ENCODE results near the gene HTT. TPM values are rescaled to one million over a fixed set of nuclear protein-coding genes. Genes with fewer than 3 reads are reported as not detected.

Gene HTT
- total RNA-seq, 1 donor from 2014 or later, result 20.0 TPM

DNA sequence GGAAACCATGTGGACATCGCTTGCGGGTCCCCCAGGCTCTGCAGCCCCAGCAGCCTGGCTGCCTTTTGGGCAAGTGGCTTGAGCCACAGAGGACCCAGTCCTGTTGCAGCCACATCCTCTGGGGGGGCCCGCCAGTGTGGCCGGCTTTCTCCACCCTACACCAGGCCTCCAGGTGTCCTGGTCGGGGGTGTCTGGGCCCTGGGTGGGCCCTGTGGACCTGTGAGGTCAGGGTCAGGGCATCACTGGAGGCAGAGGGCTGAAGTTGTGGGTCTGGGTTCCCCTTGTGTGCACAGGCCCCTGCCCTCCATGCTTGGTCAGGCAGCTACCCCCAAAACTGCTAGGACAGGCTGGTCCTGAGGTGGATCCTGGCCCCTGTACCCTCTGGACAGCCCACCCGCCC, 171.2 kb downstream of the HTT start:
- H3K36me3 ChIP-seq, result peaks cover 13% of the 10 kb centered on the region
- H3K4me3 ChIP-seq, result no peak overlapping the region
- TF ChIP-seq, protein P1, sequence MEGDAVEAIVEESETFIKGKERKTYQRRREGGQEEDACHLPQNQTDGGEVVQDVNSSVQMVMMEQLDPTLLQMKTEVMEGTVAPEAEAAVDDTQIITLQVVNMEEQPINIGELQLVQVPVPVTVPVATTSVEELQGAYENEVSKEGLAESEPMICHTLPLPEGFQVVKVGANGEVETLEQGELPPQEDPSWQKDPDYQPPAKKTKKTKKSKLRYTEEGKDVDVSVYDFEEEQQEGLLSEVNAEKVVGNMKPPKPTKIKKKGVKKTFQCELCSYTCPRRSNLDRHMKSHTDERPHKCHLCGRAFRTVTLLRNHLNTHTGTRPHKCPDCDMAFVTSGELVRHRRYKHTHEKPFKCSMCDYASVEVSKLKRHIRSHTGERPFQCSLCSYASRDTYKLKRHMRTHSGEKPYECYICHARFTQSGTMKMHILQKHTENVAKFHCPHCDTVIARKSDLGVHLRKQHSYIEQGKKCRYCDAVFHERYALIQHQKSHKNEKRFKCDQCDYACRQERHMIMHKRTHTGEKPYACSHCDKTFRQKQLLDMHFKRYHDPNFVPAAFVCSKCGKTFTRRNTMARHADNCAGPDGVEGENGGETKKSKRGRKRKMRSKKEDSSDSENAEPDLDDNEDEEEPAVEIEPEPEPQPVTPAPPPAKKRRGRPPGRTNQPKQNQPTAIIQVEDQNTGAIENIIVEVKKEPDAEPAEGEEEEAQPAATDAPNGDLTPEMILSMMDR (IDR thresholded peaks at IDR 0.05; ENCODE audit: borderline replicate concordance), result no peak
- H3K27ac ChIP-seq (replicated peaks), result no peak overlapping the region
- H3K4me1 ChIP-seq, result peaks cover 3% of the 10 kb centered on the region
- intact Hi-C loops (cut with micrococcal nuclease), result no loop called here
- no peaks in the 10 kb centered on the region for H3K27me3 ChIP-seq (ENCODE audit: low read depth)
- H3K9me3 ChIP-seq (replicated peaks), result no peaks in the 10 kb centered on the region
- DNase-seq, result no peak

DNA sequence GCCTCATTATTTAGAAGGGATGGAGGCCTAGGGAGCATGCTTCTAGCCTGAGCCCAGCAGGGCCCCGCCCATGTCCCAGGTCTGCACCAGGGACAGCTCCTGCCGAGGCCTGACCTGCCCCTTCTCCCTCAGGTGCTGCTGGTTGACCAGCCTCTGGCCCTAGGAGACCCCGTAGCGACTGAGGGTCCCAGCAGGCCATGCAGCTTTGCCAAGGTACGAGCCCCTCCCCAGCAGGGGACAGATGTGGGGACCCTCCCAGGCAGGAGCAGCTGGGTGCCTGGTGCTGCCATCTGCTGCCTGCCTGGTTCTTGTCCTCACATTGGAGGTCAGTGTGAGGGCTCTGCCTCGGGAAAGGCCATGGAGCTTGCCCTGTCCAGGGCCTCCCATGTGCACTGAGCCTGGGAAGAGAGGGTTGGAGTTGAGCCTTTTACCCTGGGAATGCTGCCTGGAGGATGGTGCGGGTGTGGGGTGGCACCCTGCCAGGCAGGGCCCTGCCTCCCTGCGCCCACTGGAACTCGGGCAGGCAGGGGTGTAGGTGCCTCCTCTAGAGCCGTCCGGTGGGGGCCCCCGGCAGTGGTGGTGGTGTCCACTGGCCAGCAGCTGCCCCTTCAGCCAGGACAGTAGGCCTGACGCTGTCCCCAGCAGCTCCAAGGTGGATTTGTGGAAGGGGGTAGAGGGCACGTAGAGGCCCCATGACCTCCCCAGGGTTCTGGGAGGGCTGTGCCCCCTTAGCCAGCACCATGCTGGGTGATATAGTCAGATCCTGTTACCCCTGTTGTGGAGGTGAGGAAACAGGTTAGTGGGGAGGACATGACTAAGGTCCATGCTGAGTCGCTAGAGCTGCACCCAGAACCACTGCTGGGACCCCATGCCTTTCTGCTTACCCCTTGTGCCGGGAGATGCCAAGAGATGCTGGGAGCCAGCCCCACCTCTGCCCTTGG, 172.2 kb downstream of the HTT start:
- Histone ChIP-seq H3K4me1 (no peaks in the 10 kb centered on the region), H3K4me3 (no peak overlapping the region), H3K9me3 (replicated peaks) (no peaks in the 10 kb centered on the region), H3K36me3 (peaks cover 7% of the 10 kb centered on the region), H3K27ac (replicated peaks) (no peak overlapping the region), H3K27me3 (ENCODE audit: low read depth) (no peaks in the 10 kb centered on the region)
- TF ChIP-seq, protein P1 (IDR thresholded peaks at IDR 0.05; ENCODE audit: borderline replicate concordance), result no peak
- intact Hi-C loops (cut with micrococcal nuclease), result no loop called here
- no peak for DNase-seq

DNA sequence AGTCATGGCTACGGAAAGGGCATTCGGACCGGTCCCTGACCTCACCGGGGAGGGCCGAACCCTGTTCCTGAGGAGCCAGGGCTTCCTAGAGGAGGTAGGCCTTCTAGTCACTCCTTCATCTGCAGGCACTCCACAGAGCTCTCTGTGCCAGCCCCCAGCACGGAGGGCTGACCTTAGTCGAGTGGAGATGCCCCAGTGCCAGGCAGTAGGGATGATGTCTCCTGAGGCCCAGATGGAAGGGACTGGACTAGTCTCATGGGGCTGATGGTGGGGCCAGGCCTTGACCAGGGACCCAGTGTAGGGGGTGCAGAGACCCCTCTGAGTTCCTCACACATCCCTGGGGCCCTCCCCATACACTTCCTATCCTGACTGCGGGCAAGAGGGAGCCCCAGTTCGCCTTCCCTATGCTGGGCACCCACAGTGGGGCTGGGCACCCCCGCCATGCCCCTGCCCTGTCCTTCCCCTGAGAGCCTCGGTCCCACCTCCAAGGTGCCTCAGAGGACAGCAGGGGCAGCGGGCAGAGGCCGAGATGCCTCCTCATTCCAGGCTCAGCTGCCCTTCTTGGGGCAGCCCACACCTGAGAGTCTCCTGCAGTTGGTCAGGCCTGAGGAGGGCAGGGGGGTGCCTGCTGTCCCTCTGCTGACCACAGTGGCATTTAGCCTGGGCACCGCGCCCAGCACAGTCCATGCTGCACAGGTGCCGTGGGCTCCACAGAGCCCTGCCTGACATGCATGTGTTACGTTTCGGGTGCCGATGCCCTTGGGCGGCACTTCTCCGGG, 173.1 kb downstream of the HTT start:
- H3K4me3 ChIP-seq, result no peak overlapping the region
- H3K27ac ChIP-seq (replicated peaks), result no peak overlapping the region
- H3K9me3 ChIP-seq (replicated peaks), result no peaks in the 10 kb centered on the region
- intact Hi-C loops (cut with micrococcal nuclease), result no loop called here
- H3K4me1 ChIP-seq, result no peaks in the 10 kb centered on the region
- DNase-seq, result no peak
- peaks cover under 1% of the 10 kb centered on the region for H3K36me3 ChIP-seq
- TF ChIP-seq, protein P1 (IDR thresholded peaks at IDR 0.05; ENCODE audit: borderline replicate concordance), result no peak
- H3K27me3 ChIP-seq (ENCODE audit: low read depth), result no peaks in the 10 kb centered on the region

DNA sequence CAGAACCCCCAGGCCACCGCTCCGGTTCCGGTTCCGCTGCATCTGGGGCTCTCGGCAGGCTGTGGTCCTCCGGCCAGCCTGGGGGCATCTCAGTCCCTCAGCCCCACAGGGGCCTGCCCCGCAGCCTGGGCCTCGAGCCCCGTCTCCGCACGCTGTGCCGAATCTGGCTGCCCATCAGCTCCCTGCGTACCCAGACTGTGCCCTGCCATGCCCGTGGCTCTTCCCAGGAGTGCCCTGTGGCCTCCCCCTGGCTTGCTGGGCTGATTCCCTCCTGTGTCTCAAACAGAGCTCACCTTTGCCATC, 173.6 kb downstream of the HTT start:
- DNase-seq, result no peak

More for the DNA sequence above, 173.6 kb downstream of the HTT start:
- intact Hi-C loops (cut with micrococcal nuclease), result no loop called here
- Histone ChIP-seq H3K4me1 (no peaks in the 10 kb centered on the region), H3K27ac (replicated peaks) (no peak overlapping the region), H3K4me3 (no peak overlapping the region), H3K27me3 (ENCODE audit: low read depth) (no peaks in the 10 kb centered on the region), H3K9me3 (replicated peaks) (no peaks in the 10 kb centered on the region), H3K36me3 (peaks cover 2% of the 10 kb centered on the region)
- TF ChIP-seq, protein P1 (IDR thresholded peaks at IDR 0.05; ENCODE audit: borderline replicate concordance), result no peak
